RWPE1 (cell line): ENCODE measurements around the gene DAGLB.

ENCODE experiments used
- CTCF ChIA-PET: fragments of 350-600 bp; sonication (Branson Sonifier 250); formaldehyde crosslinking; extraction: SDS; loops from one replicate; lab custom pipeline; 2021; lab: Yijun Ruan, JAX
- POLR2A ChIA-PET: fragments of 400-600 bp; formaldehyde crosslinking; extraction: SDS; loops from one replicate; lab custom pipeline; 2020; ENCODE audit warnings: antibody characterized with exemption; ENCODE audit not compliant: low non-redundant PET; lab: Yijun Ruan, JAX
- DNase-seq: peaks from one replicate; pipeline ENCODE4 v3.0.0; 2012; ENCODE audit warnings: low spot score
- H3K27ac ChIP-seq: fragments of 450-650 bp; 2 replicates; pipeline ENCODE4 v1.5.1; 2017
- TF ChIP-seq, protein P1 (sequence below): fragments of 450-650 bp; conservative IDR thresholded peaks from 2 replicates; pipeline ENCODE4 v1.5.1; 2017; ENCODE audit warnings: low read depth, mild to moderate bottlenecking

Gene DAGLB

DNA sequence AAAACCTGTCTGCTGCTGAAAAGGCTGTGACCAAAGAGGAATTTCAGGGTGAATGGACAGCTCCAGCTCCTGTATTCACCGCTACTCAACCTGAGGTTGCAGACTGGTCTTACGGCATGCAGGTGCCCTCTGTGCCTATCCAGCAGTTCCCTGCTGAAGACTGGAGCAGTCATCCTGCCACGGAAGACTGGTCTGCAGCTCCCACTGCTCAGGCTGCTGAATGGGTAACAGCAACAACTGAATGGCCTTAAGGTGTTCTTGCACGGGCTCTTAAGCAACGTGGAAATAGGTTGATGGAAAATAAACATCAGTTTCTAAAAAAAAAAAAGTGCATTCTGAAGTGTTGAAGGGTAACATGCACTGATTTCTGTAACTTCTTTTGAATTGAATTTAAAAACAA lies 82.3 kb downstream of the DAGLB start:
- TF ChIP-seq, protein P1, sequence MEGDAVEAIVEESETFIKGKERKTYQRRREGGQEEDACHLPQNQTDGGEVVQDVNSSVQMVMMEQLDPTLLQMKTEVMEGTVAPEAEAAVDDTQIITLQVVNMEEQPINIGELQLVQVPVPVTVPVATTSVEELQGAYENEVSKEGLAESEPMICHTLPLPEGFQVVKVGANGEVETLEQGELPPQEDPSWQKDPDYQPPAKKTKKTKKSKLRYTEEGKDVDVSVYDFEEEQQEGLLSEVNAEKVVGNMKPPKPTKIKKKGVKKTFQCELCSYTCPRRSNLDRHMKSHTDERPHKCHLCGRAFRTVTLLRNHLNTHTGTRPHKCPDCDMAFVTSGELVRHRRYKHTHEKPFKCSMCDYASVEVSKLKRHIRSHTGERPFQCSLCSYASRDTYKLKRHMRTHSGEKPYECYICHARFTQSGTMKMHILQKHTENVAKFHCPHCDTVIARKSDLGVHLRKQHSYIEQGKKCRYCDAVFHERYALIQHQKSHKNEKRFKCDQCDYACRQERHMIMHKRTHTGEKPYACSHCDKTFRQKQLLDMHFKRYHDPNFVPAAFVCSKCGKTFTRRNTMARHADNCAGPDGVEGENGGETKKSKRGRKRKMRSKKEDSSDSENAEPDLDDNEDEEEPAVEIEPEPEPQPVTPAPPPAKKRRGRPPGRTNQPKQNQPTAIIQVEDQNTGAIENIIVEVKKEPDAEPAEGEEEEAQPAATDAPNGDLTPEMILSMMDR = no peak
- DNase-seq = no peak
- H3K27ac ChIP-seq = no peak overlapping the region
- ChIA-PET POLR2A (no interaction called here), CTCF (no interaction called here)

DNA sequence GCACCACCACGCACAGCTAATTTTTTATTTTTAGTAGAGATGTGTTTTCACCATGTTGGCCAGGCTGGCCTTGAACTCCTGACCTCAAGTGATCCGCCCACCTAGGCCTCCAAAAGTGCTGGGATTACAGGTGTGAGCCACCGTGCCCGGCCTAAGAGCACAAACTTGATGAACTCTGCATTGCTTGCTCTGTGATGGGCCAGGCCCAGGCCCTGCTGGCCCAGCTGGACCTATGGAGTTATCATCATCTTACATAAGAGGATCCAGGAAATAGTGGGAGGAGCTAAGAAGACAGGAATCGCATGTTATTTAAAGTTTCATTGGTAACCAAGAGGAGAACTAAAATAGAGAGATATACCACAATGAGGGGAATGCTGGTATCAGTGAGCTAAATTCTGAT lies 86.9 kb downstream of the DAGLB start:
- no peak overlapping the region for H3K27ac ChIP-seq
- ChIA-PET CTCF (interaction anchor here (0.5 kb wide), 1 partner anchor 568 kb away, joined by 7 read pairs; no protein-coding TSS in a partner anchor), POLR2A (no interaction called here)
- no peak for DNase-seq
- TF ChIP-seq, protein P1 = no peak

DNA sequence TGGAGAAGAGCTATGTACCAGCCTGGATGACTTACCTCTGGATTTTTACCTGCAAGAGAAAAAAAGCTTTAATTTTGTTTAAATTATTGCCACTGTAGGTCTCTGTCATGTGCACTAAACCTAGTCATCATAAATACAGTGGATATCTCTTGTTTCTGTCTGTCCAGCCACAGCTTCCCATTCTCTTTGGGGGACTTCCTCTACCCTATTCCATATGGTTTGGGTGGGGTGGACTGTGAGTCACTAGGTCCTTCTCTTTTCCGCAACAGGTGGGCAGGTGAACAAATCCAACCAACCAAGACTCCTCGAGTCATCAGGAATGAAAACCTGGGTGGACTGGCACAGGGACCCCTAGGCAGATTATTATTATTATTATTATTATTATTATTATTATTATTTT lies 88.0 kb downstream of the DAGLB start:
- no peak for DNase-seq
- TF ChIP-seq, protein P1 = no peak
- POLR2A ChIA-PET = no interaction called here
- H3K27ac ChIP-seq = no peak overlapping the region
- CTCF ChIA-PET = interaction anchor here (0.6 kb wide), 1 partner anchor 72 kb away, joined by 3 read pairs; no protein-coding TSS in a partner anchor
